Heart left ventricle (tissue), 16 donors: ENCODE data around the gene DSCAM. TPM values are rescaled to one million over a fixed set of nuclear protein-coding genes. Genes with fewer than 3 reads are reported as not detected.

ENCODE experiments used
- ATAC-seq, 4 donors: fragments of 200-7000 bp; cut with Tn5 transposase; one replicate each; pipeline ENCODE4 v1.9.1; 2020 to 2022; ENCODE audit warnings: moderate library complexity in 4 of 4, mild to moderate bottlenecking in 3 of 4, moderate number of reproducible peaks in 1 of 4
- DNase-seq, 5 donors: peaks; one replicate each; pipeline ENCODE4 v3.0.0-alpha.2; 2020
- H3K27ac ChIP-seq, 12 donors: fragments of 200-600 bp; sonication (generic) in 4 of 12; one replicate each; pipeline versions ENCODE4 v1.5.0 to v1.8.0; 2016 to 2022; ENCODE audit warnings: mild to moderate bottlenecking in 2 of 12
- H3K27me3 ChIP-seq, 9 donors: fragments of 200-600 bp; sonication (generic) in 2 of 9; one replicate each; pipeline versions ENCODE4 v1.5.1 to v1.8.0; 2016 to 2022; ENCODE audit warnings: mild to moderate bottlenecking in 3 of 9
- H3K36me3 ChIP-seq, 9 donors: fragments of 200-600 bp; sonication (generic) in 2 of 9; one replicate each; pipeline versions ENCODE4 v1.5.0 to v1.8.0; 2018 to 2022; ENCODE audit warnings: mild to moderate bottlenecking in 2 of 9
- H3K4me1 ChIP-seq, 12 donors: fragments of 200-600 bp; sonication (generic) in 4 of 12; one replicate each; pipeline versions ENCODE4 v1.5.0 to v1.8.0; 2016 to 2022; ENCODE audit warnings: mild to moderate bottlenecking in 3 of 12
- H3K4me3 ChIP-seq, 12 donors: fragments of 200-600 bp; sonication (generic) in 4 of 12; one replicate each; pipeline versions ENCODE4 v1.5.0 to v1.8.0; 2017 to 2022; ENCODE audit warnings: mild to moderate bottlenecking in 9 of 12, moderate library complexity in 4 of 12
- H3K9me3 ChIP-seq, 12 donors: fragments of 200-600 bp; sonication (generic) in 4 of 12; one replicate each; pipeline versions ENCODE4 v1.5.0 to v1.8.0; 2016 to 2022; ENCODE audit warnings: mild to moderate bottlenecking in 1 of 12
- POLR2A ChIP-seq, 2 donors: fragments of 450-650 bp; IDR thresholded peaks; one replicate each; pipeline ENCODE4 v1.6.1; 2017; ENCODE audit warnings: antibody characterized with exemption in 2 of 2, mild to moderate bottlenecking in 2 of 2, moderate library complexity in 2 of 2
- WGBS, 4 donors: extraction: QIAGEN DNeasy Blood & Tissue Kit in 2 of 4; methylation state at CpG; one replicate each; pipeline versions ENCODE4 v1.1.5 to v1.1.7; 2013 to 2018; 5-methylcytosine and 5-hydroxymethylcytosine counted together
- intact Hi-C, 10 donors: fragments of 100-400 bp; cut with DNase I; formaldehyde crosslinking; loops; one replicate each; pipeline versions ENCODE4 v1.11.1 to v1.14.2; 2022
- polyA plus RNA-seq, 2 donors: library from polyadenylated mRNA; stranded (reverse); fragments of 200-250 nt; gene quantifications; one replicate each; pipeline ENCODE4 v1.2.3, GENCODE V29; 2013
- total RNA-seq, 9 donors: library from RNA; depleted of rRNA in 2 of 9; stranded (reverse); fragments of >200 nt in 2 of 9; fragmentation: NEBNext Ultra II Directional in 3 of 9; extraction: Animal tissue kit (Norgen Biotek cat#: 25700) in 3 of 9; gene quantifications; one replicate each; pipeline versions ENCODE4 v1.1.0 to v1.2.4, GENCODE V29; 2016 to 2023
- TF ChIP-seq, protein P1 (sequence below), 12 donors: fragments of 200-600 bp; sonication (generic) in 4 of 12; IDR thresholded peaks; one replicate each; pipeline versions ENCODE4 v1.5.0 to v1.8.0; 2018 to 2022; ENCODE audit warnings: antibody characterized with exemption in 12 of 12, mild to moderate bottlenecking in 5 of 12
- donor health status: ischemic (EF 13 %, LVEDD 7.1; RV severe dilation, severe dysfunction).
- donor health status: healthy with polysubstance abuse.
- donor health status: DM: no; HTN: yes; CAD: no.
- donor health status: DM: no; HTN: no; CAD: no.
- donor health status: ischemic (EF 25% LVEDD 6.9; RV normal size, moderate dysfunction).
- donor health status: ischemic (EF 25% LVEDD 5.7; RV mildly dilated, moderate dysfunction).
- donor health status: healthy.
- donor health status: DM: yes; HTN: yes; CAD: no.
- donor health status: ischemic (EF 35%, LVEDD 5.7; RV mildly dilated, moderate dysfunction).
- donor health status: nonischemic (EF 11% LVEDD 7.7; RV severe dilation, severe dysfunction).
- donor health status: DM: yes; HTN: yes; CAD: no.
- donor health status: PGD.
- donor health status: ischemic (EF 29% LVEDD 5.4; RV normal size, mild dysfunction).
- donor health status: nonischemic (EF 23%, LVEDD 6.1; RV moderate dilation, normal function).

Gene DSCAM
- total and polyA plus RNA-seq, 11 donors: 0.03 TPM; not detected in 10

GRCh38 chr21:40463176-40463575 is 383.8 kb downstream of the DSCAM start:
- no peak for TF ChIP-seq POLR2A (IDR thresholded peaks at IDR 0.05)
- TF ChIP-seq, protein P1, sequence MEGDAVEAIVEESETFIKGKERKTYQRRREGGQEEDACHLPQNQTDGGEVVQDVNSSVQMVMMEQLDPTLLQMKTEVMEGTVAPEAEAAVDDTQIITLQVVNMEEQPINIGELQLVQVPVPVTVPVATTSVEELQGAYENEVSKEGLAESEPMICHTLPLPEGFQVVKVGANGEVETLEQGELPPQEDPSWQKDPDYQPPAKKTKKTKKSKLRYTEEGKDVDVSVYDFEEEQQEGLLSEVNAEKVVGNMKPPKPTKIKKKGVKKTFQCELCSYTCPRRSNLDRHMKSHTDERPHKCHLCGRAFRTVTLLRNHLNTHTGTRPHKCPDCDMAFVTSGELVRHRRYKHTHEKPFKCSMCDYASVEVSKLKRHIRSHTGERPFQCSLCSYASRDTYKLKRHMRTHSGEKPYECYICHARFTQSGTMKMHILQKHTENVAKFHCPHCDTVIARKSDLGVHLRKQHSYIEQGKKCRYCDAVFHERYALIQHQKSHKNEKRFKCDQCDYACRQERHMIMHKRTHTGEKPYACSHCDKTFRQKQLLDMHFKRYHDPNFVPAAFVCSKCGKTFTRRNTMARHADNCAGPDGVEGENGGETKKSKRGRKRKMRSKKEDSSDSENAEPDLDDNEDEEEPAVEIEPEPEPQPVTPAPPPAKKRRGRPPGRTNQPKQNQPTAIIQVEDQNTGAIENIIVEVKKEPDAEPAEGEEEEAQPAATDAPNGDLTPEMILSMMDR (IDR thresholded peaks at IDR 0.05): no peak
- ATAC-seq (no peak), DNase-seq (no peak)
- H3K9me3 ChIP-seq: no peaks in the 10 kb centered on the region
- no peaks in the 10 kb centered on the region for H3K36me3 ChIP-seq
- intact Hi-C loops: no loop called here
- WGBS, 4 donors: 91 to 98% (median 94%) methylated on average over 2 of the region's 2 CpGs
- H3K27ac ChIP-seq: no peak overlapping the region
- no peak overlapping the region for H3K4me3 ChIP-seq
- H3K4me1 ChIP-seq: no peaks in the 10 kb centered on the region
- peaks cover 0 to 12% (median 0%) of the 10 kb centered on the region in 9 donors for H3K27me3 ChIP-seq

DNA sequence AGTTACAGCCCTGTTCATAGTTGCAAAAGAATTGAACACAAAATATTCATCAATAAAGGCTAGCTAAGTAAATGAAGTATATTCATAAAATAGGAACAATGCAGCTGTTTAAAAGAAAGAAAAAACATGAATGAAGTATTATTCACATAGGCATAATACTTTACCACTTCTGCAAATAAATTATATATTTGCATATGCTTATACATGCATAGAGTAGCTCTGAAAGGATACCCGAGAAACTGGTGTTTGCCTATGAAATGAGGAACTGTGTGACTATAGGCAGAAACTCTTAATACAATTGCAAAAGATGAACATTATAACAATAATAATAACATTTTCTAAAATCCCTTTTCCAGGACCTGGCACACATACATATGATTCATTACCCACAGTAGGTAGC is 385.9 kb downstream of the DSCAM start:
- Histone ChIP-seq H3K4me1 (no peaks in the 10 kb centered on the region), H3K9me3 (no peaks in the 10 kb centered on the region), H3K36me3 (no peaks in the 10 kb centered on the region), H3K27me3 (peaks cover 0 to 12% (median 0%) of the 10 kb centered on the region in 9 donors), H3K4me3 (no peak overlapping the region), H3K27ac (no peak overlapping the region)
- ATAC-seq (no peak), DNase-seq (no peak)
- intact Hi-C loops: no loop called here
- TF ChIP-seq POLR2A (IDR thresholded peaks at IDR 0.05): no peak
- TF ChIP-seq, protein P1 (IDR thresholded peaks at IDR 0.05): no peak
- 71 to 88% (median 81%) methylated on average over 1 of the region's 1 CpG for WGBS, 4 donors

- no peak for DNase-seq
- Histone ChIP-seq H3K4me1 (no peaks in the 10 kb centered on the region), H3K36me3 (no peaks in the 10 kb centered on the region), H3K9me3 (no peaks in the 10 kb centered on the region), H3K27ac (no peak overlapping the region), H3K4me3 (no peak overlapping the region), H3K27me3 (peaks cover 0 to 6% (median 0%) of the 10 kb centered on the region in 9 donors)
- WGBS, 4 donors: 87 to 95% (median 90%) methylated on average over 2 of the region's 2 CpGs
- no peak for ATAC-seq
- intact Hi-C loops: no loop called here
- TF ChIP-seq POLR2A (IDR thresholded peaks at IDR 0.05): no peak
- TF ChIP-seq, protein P1 (IDR thresholded peaks at IDR 0.05): no peak
These were observed 389.2 kb downstream of the DSCAM start for GRCh38 chr21:40457741-40458140.

DNA sequence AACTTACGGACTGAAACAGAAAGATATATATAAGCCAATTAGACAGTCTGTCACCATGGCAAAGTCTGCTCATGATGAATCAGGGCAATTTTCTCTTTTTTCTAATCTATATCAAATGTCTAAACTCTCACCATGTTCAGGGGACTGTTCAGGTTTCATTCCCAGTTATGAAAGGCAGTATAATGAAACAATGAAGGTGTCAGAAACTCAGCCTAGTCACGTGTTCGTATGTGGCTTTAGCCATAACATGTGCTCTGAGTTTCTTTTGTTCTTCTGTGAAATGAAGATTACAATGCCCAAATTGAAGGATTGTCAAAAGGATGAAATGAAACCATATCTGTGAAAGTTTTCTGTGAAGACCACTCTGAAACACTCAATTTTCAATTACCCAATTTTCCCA is 392.9 kb downstream of the DSCAM start:
- TF ChIP-seq, protein P1 (IDR thresholded peaks at IDR 0.05): no peak
- TF ChIP-seq POLR2A (IDR thresholded peaks at IDR 0.05): no peak
- no peaks in the 10 kb centered on the region for H3K9me3 ChIP-seq
- DNase-seq (no peak), ATAC-seq (no peak)
- no peak overlapping the region for H3K27ac ChIP-seq
- peaks cover 0 to 6% (median 0%) of the 10 kb centered on the region in 9 donors for H3K27me3 ChIP-seq
- H3K4me1 ChIP-seq: no peaks in the 10 kb centered on the region
- no peaks in the 10 kb centered on the region for H3K36me3 ChIP-seq
- H3K4me3 ChIP-seq: no peak overlapping the region
- intact Hi-C loops: no loop called here
- WGBS, 4 donors: 89 to 97% (median 92%) methylated on average over 3 of the region's 3 CpGs
